Transverse colon (tissue), 4 donors: Measurements from ENCODE around the gene HTR3A.

Experiments used
- EP300 ChIP-seq: sonication (generic); formaldehyde crosslinking; IDR thresholded peaks from one replicate; pipeline ENCODE4 v1.6.1; 2017; ENCODE audit warnings: antibody characterized with exemption, low read depth
- POLR2AphosphoS5 ChIP-seq, 3 donors: sonication (generic); formaldehyde crosslinking; IDR thresholded peaks; one replicate each; pipeline ENCODE4 v1.6.1; 2016; ENCODE audit warnings: antibody characterized with exemption in 3 of 3
- TF ChIP-seq, protein P1 (sequence below), 5 experiments: fragments of 200-600 bp in 3 of 5; fragments of 450-650 bp in 2 of 5; sonication (generic) in 3 of 5; IDR thresholded peaks; 1 replicate in 2 of 5; 2 replicates in 3 of 5; pipeline ENCODE4 v1.5.1; 2016 to 2017; ENCODE audit warnings: antibody characterized with exemption in 5 of 5, inconsistent platforms in 3 of 5, mild to moderate bottlenecking in 2 of 5, moderate library complexity in 1 of 5

DNA sequence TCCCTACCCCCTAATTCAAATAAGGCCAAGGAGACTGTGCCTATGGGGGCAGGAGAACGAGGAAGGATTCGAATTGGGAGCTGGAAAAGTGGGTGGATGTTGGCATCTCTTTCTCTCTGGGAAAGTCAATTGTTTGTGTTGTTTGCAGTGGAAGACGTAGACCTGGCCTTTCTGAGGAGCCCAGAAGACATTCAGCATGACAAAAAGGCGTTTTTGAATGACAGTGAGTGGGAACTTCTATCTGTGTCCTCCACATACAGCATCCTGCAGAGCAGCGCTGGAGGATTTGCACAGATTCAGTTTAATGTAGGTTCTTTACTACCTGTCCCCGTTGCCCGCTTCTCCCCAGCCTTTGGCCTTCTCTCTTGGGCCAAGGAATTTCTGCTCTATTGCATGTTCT lies 42.1 kb upstream of the HTR3A start:
- TF ChIP-seq EP300 (no peak), POLR2AphosphoS5 (IDR thresholded peaks at IDR 0.05) (no peak)
- TF ChIP-seq, protein P1, sequence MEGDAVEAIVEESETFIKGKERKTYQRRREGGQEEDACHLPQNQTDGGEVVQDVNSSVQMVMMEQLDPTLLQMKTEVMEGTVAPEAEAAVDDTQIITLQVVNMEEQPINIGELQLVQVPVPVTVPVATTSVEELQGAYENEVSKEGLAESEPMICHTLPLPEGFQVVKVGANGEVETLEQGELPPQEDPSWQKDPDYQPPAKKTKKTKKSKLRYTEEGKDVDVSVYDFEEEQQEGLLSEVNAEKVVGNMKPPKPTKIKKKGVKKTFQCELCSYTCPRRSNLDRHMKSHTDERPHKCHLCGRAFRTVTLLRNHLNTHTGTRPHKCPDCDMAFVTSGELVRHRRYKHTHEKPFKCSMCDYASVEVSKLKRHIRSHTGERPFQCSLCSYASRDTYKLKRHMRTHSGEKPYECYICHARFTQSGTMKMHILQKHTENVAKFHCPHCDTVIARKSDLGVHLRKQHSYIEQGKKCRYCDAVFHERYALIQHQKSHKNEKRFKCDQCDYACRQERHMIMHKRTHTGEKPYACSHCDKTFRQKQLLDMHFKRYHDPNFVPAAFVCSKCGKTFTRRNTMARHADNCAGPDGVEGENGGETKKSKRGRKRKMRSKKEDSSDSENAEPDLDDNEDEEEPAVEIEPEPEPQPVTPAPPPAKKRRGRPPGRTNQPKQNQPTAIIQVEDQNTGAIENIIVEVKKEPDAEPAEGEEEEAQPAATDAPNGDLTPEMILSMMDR (IDR thresholded peaks at IDR 0.05): no peak
